ENCODE data around the gene ZIC5. TPM values are rescaled to one million over a fixed set of nuclear protein-coding genes. Genes with fewer than 3 reads are reported as not detected.

The ZIC5 gene
- not detected for total RNA-seq

- ChIA-PET POLR2A (no interaction called here), CTCF (no interaction called here)
Observed at GRCh38 chr13:99971576-99972189, at the start of gene ZIC5. Gene ZIC5, minus strand, starts transcription at chr13:99971767. Its CDS starts 164 bp downstream, at chr13:99971603.

DNA sequence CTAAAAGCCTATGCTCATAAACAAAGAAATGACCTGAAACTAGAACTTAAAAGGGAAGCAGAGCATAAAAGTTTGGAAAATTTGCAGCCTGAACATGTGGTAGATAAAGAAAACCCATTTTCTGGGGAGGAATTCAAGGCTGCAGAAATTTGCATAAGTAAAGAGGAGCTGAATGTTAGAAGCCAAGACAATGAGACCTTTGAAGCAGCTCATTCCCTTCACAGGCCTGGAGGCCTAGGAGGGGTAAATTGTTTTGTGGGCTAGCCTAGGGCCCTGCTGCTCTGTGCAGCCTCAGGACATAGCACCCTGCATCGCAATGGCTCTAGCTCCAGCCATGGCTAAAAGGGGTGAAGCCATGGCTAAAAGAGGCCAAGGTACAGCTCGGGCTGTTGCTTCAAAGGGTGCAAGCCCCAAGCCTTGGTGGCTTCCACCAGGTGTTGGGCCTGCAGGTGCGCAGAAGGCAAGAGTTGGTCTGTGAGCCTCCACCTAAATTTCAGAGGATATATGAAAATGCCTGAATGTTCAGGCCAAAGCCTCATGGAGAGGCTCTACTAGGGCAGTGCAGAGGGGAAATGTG, 48.3 kb upstream of the ZIC5 start:
- CTCF ChIA-PET = interaction anchor here (0.7 kb wide), 1 partner anchor 390 kb away, joined by 3 read pairs; no protein-coding TSS in a partner anchor
- POLR2A ChIA-PET = no interaction called here

DNA sequence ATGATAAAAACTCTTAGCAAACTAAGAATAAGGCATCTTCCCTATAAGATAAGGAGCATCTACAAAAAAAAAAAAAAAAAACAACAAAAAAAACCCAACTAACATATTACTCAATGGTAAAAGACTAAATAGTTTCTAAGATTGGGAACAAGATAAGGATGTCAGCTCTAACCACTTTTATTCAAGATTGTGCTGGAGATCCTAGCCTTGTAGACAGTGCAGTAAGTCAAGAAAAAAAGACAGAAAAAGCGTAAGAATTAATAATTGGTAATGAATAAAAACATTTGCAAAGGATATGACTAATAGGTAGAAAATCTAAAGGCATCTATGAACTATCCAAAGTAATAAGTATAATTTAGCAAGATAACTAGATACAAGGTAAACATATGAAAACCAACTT, 43.1 kb upstream of the ZIC5 start:
- ChIA-PET POLR2A (no interaction called here), CTCF (no interaction called here)

DNA sequence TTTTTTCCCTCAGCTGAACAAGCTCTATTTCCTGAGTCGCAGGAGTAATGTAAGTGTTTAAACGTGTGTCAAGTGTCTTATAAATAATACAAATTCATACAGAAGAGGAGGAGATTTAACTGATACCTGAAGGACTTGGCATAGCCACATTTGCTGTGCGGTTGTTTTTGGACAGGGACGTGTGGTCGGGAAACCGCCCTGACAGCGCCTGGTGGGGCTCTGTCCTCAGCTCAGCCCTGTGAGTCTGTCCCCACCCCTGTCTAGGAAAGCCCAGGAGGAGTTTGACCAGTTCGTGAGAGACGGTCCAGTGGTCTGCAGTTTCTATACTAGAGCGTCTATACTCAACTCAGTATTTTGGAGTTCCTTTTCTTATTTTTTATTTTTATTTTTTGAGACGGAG, 26.7 kb upstream of the ZIC5 start:
- CTCF ChIA-PET = no interaction called here
- POLR2A ChIA-PET = no interaction called here

- ChIA-PET POLR2A (no interaction called here), CTCF (no interaction called here)
Observed at GRCh38 chr13:99997702-99998214, 26.2 kb upstream of the ZIC5 start.

- POLR2A ChIA-PET = no interaction called here
Observed at GRCh38 chr13:99996381-99996973, 24.9 kb upstream of the ZIC5 start.

GRCh38 chr13:99995589-99996380, 24.2 kb upstream of the ZIC5 start:
- ChIA-PET CTCF (no interaction called here), POLR2A (no interaction called here)

More at GRCh38 chr13:99996381-99996973, 24.9 kb upstream of the ZIC5 start:
- CTCF ChIA-PET = interaction anchor here (0.6 kb wide), 1 partner anchor 455 kb away, joined by 3 read pairs; no protein-coding TSS in a partner anchor

DNA sequence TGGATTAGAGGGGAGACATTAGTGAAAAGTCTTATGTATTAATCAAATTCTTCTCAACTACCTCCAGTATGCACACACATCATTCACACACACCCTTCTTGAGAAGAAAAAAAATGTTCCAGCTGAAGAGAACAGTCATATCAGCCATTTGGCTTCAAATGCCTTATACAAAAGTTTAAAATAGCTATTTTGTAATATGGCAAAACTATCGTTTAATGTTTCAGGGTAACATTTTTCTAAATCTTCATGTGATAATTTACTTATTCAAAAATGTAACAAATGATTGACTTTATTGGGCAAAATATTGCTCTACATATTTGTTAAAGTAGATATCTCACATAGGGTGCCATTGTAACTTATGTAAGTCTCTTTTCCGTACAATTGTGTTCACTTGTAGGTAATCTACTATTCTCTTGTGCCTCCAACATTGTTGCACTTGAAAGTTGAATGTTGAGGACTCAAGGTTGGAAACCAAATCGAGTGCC, 23.6 kb upstream of the ZIC5 start:
- CTCF ChIA-PET = no interaction called here
- POLR2A ChIA-PET = no interaction called here

- CTCF ChIA-PET = no interaction called here
- POLR2A ChIA-PET = no interaction called here
Observed at GRCh38 chr13:99994638-99995020, 23.1 kb upstream of the ZIC5 start.

DNA sequence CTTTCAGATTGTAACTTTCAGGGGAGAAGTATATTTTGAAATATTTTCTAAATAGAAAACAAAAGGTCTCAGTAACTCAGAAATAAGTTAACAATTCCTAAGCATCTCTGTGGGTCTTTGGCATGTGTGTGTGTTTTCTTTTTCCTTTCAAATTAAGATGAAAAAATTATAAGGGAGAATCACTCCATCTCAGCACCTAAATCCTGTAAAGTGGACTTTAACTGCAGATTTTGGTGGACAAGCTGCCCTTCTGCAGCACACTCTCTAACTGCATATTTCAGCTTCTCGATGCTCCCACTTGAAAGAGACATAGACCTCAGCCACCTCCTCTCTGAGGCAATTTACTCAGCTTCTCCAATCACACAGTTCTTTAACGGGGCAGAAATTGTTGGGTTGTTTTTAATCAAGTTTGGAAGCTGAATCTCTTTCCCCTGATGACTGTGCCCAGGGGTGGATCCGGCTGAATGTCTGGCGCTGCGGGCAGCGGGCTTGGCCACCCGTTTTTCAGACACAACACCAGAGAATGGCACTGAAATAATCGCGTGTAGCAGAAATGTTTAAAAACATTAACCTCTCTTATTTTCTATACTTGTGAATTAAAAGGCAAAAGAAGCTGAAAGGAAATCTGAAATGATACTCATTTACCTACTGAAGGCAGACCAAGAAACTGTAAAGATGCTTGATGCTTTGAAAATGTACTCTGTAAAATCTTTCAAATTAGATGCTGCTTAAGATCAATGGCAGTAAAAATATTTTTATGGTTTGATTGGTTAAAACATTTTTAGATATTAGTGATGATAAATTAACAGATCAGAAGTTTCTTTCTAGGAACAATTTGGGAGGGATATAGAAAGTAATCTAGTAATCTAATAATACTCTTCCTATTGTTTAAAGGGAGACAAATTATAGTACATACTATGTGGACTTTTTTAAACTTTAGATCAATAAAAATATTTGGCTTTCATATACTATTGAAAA, 22.4 kb upstream of the ZIC5 start:
- ChIA-PET CTCF (interaction anchor here (1.1 kb wide), 1 partner anchor 7 kb away, joined by 3 read pairs; no protein-coding TSS in a partner anchor), POLR2A (no interaction called here)

DNA sequence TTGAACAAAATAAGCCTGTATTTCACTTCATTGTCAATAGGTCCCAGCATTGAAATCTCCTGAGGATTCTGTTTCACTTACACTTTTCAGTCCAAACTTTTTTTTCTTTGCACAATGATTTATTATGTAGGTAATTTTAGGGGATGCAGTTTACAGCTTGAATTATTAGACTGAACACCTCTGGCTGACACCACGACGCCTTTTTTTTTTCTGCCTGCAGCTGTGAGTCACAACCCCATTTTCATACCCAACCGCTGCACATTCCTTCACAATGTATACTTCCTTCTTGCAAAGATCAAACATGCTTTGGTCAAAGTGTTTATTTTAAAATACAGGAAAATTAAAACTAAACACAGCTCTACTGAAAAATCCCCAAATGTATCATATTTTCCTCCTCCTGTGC, 21.4 kb upstream of the ZIC5 start:
- ChIA-PET CTCF (interaction anchor here (1.1 kb wide), 1 partner anchor 8 kb away, joined by 3 read pairs; no protein-coding TSS in a partner anchor), POLR2A (no interaction called here)

GRCh38 chr13:99991828-99992775, 20.5 kb upstream of the ZIC5 start:
- POLR2A ChIA-PET = interaction anchor here (0.6 kb wide), 1 partner anchor 334 kb away, joined by 3 read pairs; no protein-coding TSS in a partner anchor
- CTCF ChIA-PET = interaction anchor here (1.1 kb wide), 1 partner anchor 9 kb away, joined by 3 read pairs; no protein-coding TSS in a partner anchor

- ChIA-PET POLR2A (interaction anchor here (0.6 kb wide), 1 partner anchor 333 kb away, joined by 3 read pairs; no protein-coding TSS in a partner anchor), CTCF (no interaction called here)
Observed at GRCh38 chr13:99991013-99991827, 19.7 kb upstream of the ZIC5 start.

- POLR2A ChIA-PET = no interaction called here
- CTCF ChIA-PET = no interaction called here
Observed at GRCh38 chr13:99990126-99990977, 18.8 kb upstream of the ZIC5 start.

DNA sequence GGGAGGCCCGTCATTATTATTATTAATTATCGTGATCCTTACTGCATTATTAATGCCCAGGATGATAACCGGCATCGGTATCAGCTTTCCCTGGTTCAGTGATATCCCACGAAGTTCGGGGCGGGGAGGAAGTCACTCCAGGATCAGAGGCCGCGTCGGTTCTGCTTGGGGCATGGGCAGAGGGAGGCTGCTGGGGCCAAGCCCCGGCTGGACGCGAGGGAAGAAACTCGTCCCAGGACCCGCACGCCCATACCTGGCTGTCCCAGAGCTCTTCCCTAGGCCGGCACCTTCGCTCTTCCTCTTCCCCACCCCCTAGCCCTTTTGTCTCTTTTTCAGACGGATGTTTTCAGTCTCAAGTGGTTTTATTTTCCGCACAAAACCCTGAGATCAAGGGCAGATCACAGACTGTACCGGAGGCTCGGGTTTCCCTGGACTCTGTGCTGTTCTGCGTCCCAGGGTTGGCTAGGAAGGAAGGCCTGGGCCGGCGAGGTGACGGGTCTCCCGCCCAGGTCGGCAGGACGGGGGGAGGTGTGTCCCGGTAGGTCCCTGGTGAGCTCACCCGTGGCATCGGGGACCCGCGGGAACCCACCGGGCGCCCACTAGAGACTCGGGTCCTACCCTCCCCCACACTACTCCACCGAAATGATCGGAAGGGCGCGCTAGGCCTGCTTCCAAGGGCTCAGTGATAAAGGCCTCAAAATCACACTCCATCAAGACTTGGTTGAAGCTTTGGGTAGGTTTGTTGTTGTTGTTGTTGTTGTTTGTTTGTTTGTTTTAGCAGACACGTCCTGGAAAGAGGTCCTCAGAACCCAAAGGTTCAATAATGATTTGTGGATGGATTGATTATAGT, 17.9 kb upstream of the ZIC5 start:
- ChIA-PET POLR2A (no interaction called here), CTCF (no interaction called here)
